ENCODE results near the gene MYBPC2.

- TF ChIP-seq CTCF (IDR thresholded peaks at IDR 0.05) (no peak), POLR2A (IDR thresholded peaks at IDR 0.05) (no peak)
These were observed 48.9 kb downstream of the MYBPC2 start for GRCh38 chr19:50481351-50482149.

Data from thyroid gland (tissue), 4 donors.